GM23338 (cell line): ENCODE results near the gene FAM153A. TPM values are rescaled to one million over a fixed set of nuclear protein-coding genes. Genes with fewer than 3 reads are reported as not detected.
"Not testable (repeated sequence)": the region's sequence is repeated elsewhere in the genome, so short reads cannot be mapped to it uniquely, and the experiment has no call there.

Experiments used
- ATAC-seq: fragments of 200-7000 bp; cut with Tn5 transposase; 3 replicates; pipeline ENCODE4 v1.9.1; 2020
- DNase-seq: peaks from one replicate; pipeline ENCODE4 v3.0.0-alpha.2; 2015; ENCODE audit warnings: low spot score
- H2AFZ ChIP-seq: fragments of 200-600 bp; sonication (generic); 2 replicates; pipeline ENCODE4 v1.8.0; 2016; ENCODE audit warnings: antibody characterized with exemption, mild to moderate bottlenecking, moderate library complexity
- H3F3A ChIP-seq: fragments of 200-600 bp; sonication (generic); replicated peaks from 2 replicates; pipeline ENCODE4 v1.8.0; 2017; ENCODE audit warnings: antibody characterized with exemption, mixed run types, low read depth
- H3K27ac ChIP-seq: fragments of 200-600 bp; sonication (generic); 2 replicates; pipeline ENCODE4 v1.6.1; 2016; ENCODE audit warnings: low read depth
- H3K27me3 ChIP-seq: fragments of 200-600 bp; sonication (generic); 2 replicates; pipeline ENCODE4 v1.8.0; 2016; ENCODE audit warnings: mild to moderate bottlenecking, mixed run types, moderate library complexity; ENCODE audit not compliant: insufficient read depth
- H3K36me3 ChIP-seq: fragments of 200-600 bp; sonication (generic); 2 replicates; pipeline ENCODE4 v1.8.0; 2016; ENCODE audit warnings: mild to moderate bottlenecking; ENCODE audit not compliant: insufficient read depth
- H3K4me1 ChIP-seq: fragments of 200-600 bp; sonication (generic); 2 replicates; pipeline ENCODE4 v1.8.0; 2016; ENCODE audit warnings: mild to moderate bottlenecking, moderate library complexity; ENCODE audit not compliant: insufficient read depth
- H3K4me2 ChIP-seq: fragments of 200-600 bp; sonication (generic); 2 replicates; pipeline ENCODE4 v1.7.1; 2017; ENCODE audit warnings: mixed run types
- H3K4me3 ChIP-seq: fragments of 200-600 bp; sonication (generic); 2 replicates; pipeline ENCODE4 v1.6.1; 2016; ENCODE audit warnings: mixed run types
- H3K79me2 ChIP-seq: fragments of 200-600 bp; sonication (generic); replicated peaks from 2 replicates; pipeline ENCODE4 v1.8.0; 2017; ENCODE audit warnings: mild to moderate bottlenecking; ENCODE audit not compliant: insufficient read depth
- H3K9me2 ChIP-seq: fragments of 200-600 bp; sonication (generic); 2 replicates; pipeline ENCODE4 v1.8.0; 2017; ENCODE audit not compliant: insufficient read depth
- H4K20me1 ChIP-seq: fragments of 200-600 bp; sonication (generic); replicated peaks from 2 replicates; pipeline ENCODE4 v1.8.0; 2017; ENCODE audit warnings: mild to moderate bottlenecking; ENCODE audit not compliant: insufficient read depth
- H3K27ac Mint-ChIP-seq: 2 replicates; pipeline ENCODE4 v1.8.0; 2020; ENCODE audit warnings: inconsistent platforms, mild to moderate bottlenecking, moderate library complexity, mixed read lengths
- H3K27me3 Mint-ChIP-seq: 3 replicates; pipeline ENCODE4 v1.8.0; 2022; ENCODE audit warnings: low read depth, mild to moderate bottlenecking, moderate library complexity, mixed read lengths, inconsistent platforms; ENCODE audit not compliant: insufficient read depth, poor library complexity
- H3K36me3 Mint-ChIP-seq: 3 replicates; pipeline ENCODE4 v1.8.0; 2021; ENCODE audit warnings: low read depth, mild to moderate bottlenecking, inconsistent platforms, moderate library complexity, mixed read lengths
- H3K4me1 Mint-ChIP-seq: 3 replicates; pipeline ENCODE4 v1.8.0; 2020; ENCODE audit warnings: mild to moderate bottlenecking, inconsistent platforms, mixed read lengths
- H3K4me3 Mint-ChIP-seq: 3 replicates; pipeline ENCODE4 v1.8.0; 2021; ENCODE audit warnings: moderate library complexity, mild to moderate bottlenecking, inconsistent platforms, mixed read lengths
- H3K9me3 Mint-ChIP-seq: 3 replicates; pipeline ENCODE4 v1.8.0; 2020; ENCODE audit warnings: moderate library complexity, mild to moderate bottlenecking, inconsistent platforms, mixed read lengths
- polyA plus RNA-seq: library from polyadenylated mRNA; unstranded; fragments of >200 nt; fragmentation: Nextera tagmentation; extraction: Ambion mirVana; gene quantifications from 2 replicates; pipeline ENCODE4 v1.2.1, GENCODE V29; 2016
- total RNA-seq: library from RNA; depleted of rRNA; stranded (reverse); fragments of >200 nt; shearing (Covaris generic); gene quantifications from 2 replicates; pipeline ENCODE4 v1.2.3, GENCODE V29; 2014

The FAM153A gene
- total and polyA plus RNA-seq, 2 experiments from 2014 or later = not detected

DNA sequence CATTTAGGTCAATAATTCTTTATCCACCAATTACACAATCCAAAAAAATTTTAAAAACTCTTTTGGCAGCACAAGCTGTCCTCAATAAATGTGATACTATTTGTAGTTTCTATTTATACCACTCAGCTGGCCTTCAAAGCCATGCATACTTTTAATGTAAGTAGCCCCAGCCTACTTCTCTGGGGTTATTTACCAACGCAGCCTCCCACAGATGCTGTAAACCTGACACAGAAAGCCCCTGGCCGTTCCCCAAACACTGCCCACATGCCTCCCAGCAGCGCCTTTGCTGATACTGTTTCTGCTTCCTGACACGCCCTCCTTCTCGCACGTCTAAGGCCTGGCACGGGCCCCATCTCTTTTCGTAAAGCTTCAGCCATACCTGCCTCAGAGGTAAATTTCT lies 62.7 kb downstream of the FAM153A start:
- not testable (repeated sequence) for H3K9me3 Mint-ChIP-seq, H3K4me3 ChIP-seq, H3F3A ChIP-seq, H3K4me2 ChIP-seq, H3K27ac ChIP-seq, H3K36me3 ChIP-seq, H3K36me3 Mint-ChIP-seq, H2AFZ ChIP-seq, H3K9me2 ChIP-seq, H4K20me1 ChIP-seq, H3K4me1 ChIP-seq, ATAC-seq, H3K79me2 ChIP-seq, H3K4me3 Mint-ChIP-seq, H3K27ac Mint-ChIP-seq, DNase-seq, H3K27me3 Mint-ChIP-seq, H3K4me1 Mint-ChIP-seq, H3K27me3 ChIP-seq

DNA sequence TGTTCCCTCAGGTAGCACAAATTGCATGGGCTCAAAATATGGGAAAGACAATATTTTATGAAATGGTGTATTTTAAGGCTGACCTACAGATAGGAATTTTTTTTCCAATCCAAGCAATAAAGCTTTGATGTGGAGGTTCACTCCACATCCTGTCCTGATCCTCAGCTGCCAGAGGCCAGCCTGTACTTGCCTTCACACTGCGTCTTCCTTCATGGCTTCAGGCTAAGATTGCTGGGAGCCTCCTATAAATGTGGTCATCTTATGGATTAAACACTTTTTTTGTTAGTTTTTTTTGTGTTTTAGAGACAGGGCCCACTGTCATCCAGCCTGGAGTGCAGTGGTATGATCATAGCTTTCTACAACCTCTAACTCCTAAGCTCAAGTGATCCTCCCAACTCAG lies 67.3 kb downstream of the FAM153A start:
- not testable (repeated sequence) for DNase-seq, H3K79me2 ChIP-seq, H3K4me1 ChIP-seq, H3K4me2 ChIP-seq, H3K27ac Mint-ChIP-seq, H4K20me1 ChIP-seq, H3K27ac ChIP-seq, H3K27me3 ChIP-seq, H3K4me1 Mint-ChIP-seq, H3K4me3 Mint-ChIP-seq, H3F3A ChIP-seq, H2AFZ ChIP-seq, H3K4me3 ChIP-seq, ATAC-seq, H3K9me3 Mint-ChIP-seq, H3K9me2 ChIP-seq, H3K36me3 ChIP-seq, H3K27me3 Mint-ChIP-seq, H3K36me3 Mint-ChIP-seq

DNA sequence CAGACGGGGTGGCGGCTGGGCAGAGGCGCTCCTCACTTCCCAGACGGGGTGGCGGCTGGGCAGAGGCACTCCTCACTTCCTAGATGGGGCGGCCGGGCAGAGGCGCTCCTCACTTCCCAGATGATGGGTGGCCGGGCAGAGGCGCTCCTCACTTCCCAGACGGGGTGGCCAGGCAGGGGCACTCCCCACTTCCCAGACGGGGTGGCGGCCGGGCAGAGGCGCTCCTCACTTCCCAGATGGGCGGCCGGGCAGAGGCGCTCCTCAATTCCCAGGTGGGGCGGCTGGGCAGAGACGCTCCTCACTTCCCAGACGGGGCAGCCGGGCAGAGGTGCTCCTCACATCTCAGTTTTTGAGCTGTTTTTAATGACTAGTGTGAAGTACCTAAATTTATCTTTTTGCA lies 86.6 kb downstream of the FAM153A start:
- not testable (repeated sequence) for H3K79me2 ChIP-seq, H4K20me1 ChIP-seq, H2AFZ ChIP-seq, H3K27ac Mint-ChIP-seq, H3K4me1 Mint-ChIP-seq, H3K4me3 ChIP-seq, H3K27me3 ChIP-seq, H3K27ac ChIP-seq, H3K4me3 Mint-ChIP-seq, H3K4me2 ChIP-seq, H3K9me2 ChIP-seq, H3K27me3 Mint-ChIP-seq, ATAC-seq, H3K4me1 ChIP-seq, H3K36me3 ChIP-seq, H3F3A ChIP-seq, DNase-seq, H3K36me3 Mint-ChIP-seq
- peaks cover 27% of the 10 kb centered on the region; the same call in 2 of the 3 replicates for H3K9me3 Mint-ChIP-seq

DNA sequence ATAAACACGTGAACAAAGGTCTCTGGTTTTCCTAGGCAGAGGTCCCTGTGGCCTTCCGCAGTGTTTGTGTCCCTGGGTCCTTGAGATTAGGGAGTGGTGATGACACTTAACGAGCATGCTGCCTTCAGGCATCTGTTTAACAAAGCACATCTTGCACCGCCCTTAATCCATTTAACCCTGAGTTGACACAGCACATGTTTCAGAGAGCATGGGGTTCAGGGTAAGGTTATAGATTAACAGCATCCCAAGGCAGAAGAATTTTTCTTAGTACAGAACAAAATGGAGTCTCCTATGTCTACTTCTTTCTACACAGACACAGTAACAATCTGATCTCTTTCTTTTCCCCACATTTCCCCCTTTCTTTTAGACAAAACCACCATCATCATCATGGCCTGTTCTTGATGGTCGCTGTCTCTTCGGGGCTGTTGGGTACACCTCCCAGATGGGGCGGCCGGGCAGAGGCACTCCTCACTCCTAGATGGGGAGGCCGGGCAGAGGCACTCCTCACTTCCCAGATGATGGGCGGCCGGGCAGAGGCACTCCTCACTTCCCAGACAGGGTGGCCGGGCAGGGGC lies 87.3 kb downstream of the FAM153A start:
- not testable (repeated sequence) for H3K27ac Mint-ChIP-seq, H3K79me2 ChIP-seq, H3K9me2 ChIP-seq, H3K4me2 ChIP-seq, H3K4me1 Mint-ChIP-seq, H3K36me3 Mint-ChIP-seq, H3K27me3 Mint-ChIP-seq, H4K20me1 ChIP-seq, H3K4me3 Mint-ChIP-seq, H3K27ac ChIP-seq, H2AFZ ChIP-seq, ATAC-seq, H3K27me3 ChIP-seq, DNase-seq, H3K36me3 ChIP-seq, H3F3A ChIP-seq, H3K4me1 ChIP-seq, H3K4me3 ChIP-seq
- H3K9me3 Mint-ChIP-seq = peaks cover 23% of the 10 kb centered on the region; the same call in 2 of the 3 replicates

DNA sequence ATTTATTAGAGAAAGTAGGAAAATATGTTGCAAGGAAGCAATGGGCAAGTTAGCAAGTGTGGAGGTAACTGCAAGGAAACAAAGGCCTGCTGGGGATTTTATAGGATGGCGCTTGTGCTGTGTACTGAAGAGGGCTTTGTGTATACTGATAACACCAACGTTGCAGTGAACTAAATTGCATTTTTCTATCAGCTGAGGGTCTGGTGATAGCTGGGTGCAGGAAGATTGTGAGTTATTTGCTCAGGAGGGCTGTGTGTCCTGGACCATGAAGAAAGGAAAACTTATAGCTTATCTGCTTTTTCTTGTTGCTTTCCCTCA lies 88.2 kb downstream of the FAM153A start:
- H3K4me1 ChIP-seq, H3K27ac ChIP-seq, H3K36me3 ChIP-seq, ATAC-seq, H3K4me3 Mint-ChIP-seq, H3K4me3 ChIP-seq, DNase-seq, H3K27me3 ChIP-seq, H3K27me3 Mint-ChIP-seq, H3K36me3 Mint-ChIP-seq, H3K79me2 ChIP-seq, H3K4me1 Mint-ChIP-seq, H3K4me2 ChIP-seq, H2AFZ ChIP-seq, H4K20me1 ChIP-seq, H3K27ac Mint-ChIP-seq, H3K9me2 ChIP-seq, H3F3A ChIP-seq: not testable (repeated sequence)
- H3K9me3 Mint-ChIP-seq = peaks cover 23% of the 10 kb centered on the region; the same call in 2 of the 3 replicates

GRCh38 chr5:177693671-177694517 lies 88.8 kb downstream of the FAM153A start:
- H3K4me1 Mint-ChIP-seq, H3K36me3 Mint-ChIP-seq, H3K27me3 Mint-ChIP-seq, H3K4me3 ChIP-seq, H3K4me2 ChIP-seq, H2AFZ ChIP-seq, H3K4me3 Mint-ChIP-seq, H3F3A ChIP-seq, H3K27ac Mint-ChIP-seq, H3K79me2 ChIP-seq, H3K36me3 ChIP-seq, H3K27ac ChIP-seq, H3K27me3 ChIP-seq, H3K4me1 ChIP-seq, H3K9me2 ChIP-seq, DNase-seq, H4K20me1 ChIP-seq: not testable (repeated sequence)
- peak; percentile 54 for ATAC-seq
- peaks cover 23% of the 10 kb centered on the region; the same call in 2 of the 3 replicates for H3K9me3 Mint-ChIP-seq
